ENCODE data around the gene EP400. TPM values are rescaled to one million over a fixed set of nuclear protein-coding genes. Genes with fewer than 3 reads are reported as not detected.

Gene EP400
- total RNA-seq, 1 donor from 2014 or later, result 11.9 TPM

- no peak for DNase-seq (ENCODE audit: low read depth)
- TF ChIP-seq, protein P1, sequence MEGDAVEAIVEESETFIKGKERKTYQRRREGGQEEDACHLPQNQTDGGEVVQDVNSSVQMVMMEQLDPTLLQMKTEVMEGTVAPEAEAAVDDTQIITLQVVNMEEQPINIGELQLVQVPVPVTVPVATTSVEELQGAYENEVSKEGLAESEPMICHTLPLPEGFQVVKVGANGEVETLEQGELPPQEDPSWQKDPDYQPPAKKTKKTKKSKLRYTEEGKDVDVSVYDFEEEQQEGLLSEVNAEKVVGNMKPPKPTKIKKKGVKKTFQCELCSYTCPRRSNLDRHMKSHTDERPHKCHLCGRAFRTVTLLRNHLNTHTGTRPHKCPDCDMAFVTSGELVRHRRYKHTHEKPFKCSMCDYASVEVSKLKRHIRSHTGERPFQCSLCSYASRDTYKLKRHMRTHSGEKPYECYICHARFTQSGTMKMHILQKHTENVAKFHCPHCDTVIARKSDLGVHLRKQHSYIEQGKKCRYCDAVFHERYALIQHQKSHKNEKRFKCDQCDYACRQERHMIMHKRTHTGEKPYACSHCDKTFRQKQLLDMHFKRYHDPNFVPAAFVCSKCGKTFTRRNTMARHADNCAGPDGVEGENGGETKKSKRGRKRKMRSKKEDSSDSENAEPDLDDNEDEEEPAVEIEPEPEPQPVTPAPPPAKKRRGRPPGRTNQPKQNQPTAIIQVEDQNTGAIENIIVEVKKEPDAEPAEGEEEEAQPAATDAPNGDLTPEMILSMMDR (conservative IDR thresholded peaks at IDR 0.05; ENCODE audit: low read depth, low read length), result no peak
Observed at GRCh38 chr12:131987552-131987951, 37.8 kb downstream of the EP400 start.

GRCh38 chr12:131988054-131988796 is 38.5 kb downstream of the EP400 start:
- no peak for DNase-seq (ENCODE audit: low read depth)
- TF ChIP-seq, protein P1 (conservative IDR thresholded peaks at IDR 0.05; ENCODE audit: low read depth, low read length), result no peak

More at GRCh38 chr12:131987552-131987951, 37.8 kb downstream of the EP400 start:
- H3K4me3 ChIP-seq (ENCODE audit: low read depth, low read length), result no peak overlapping the region

GRCh38 chr12:131989021-131989420 is 39.3 kb downstream of the EP400 start:
- DNase-seq (ENCODE audit: low read depth), result no peak
- H3K4me3 ChIP-seq (ENCODE audit: low read depth, low read length), result no peak overlapping the region
- TF ChIP-seq, protein P1 (conservative IDR thresholded peaks at IDR 0.05; ENCODE audit: low read depth, low read length), result no peak

More at GRCh38 chr12:131988054-131988796, 38.5 kb downstream of the EP400 start:
- H3K4me3 ChIP-seq (ENCODE audit: low read depth, low read length), result no peak overlapping the region

- no peak overlapping the region for H3K4me3 ChIP-seq (ENCODE audit: low read depth, low read length)
- DNase-seq (ENCODE audit: low read depth), result no peak
- TF ChIP-seq, protein P1 (conservative IDR thresholded peaks at IDR 0.05; ENCODE audit: low read depth, low read length), result no peak
Observed at GRCh38 chr12:131990066-131990979, 40.6 kb downstream of the EP400 start.

- TF ChIP-seq, protein P1 (conservative IDR thresholded peaks at IDR 0.05; ENCODE audit: low read depth, low read length), result no peak
- H3K4me3 ChIP-seq (ENCODE audit: low read depth, low read length), result no peak overlapping the region
- no peak for DNase-seq (ENCODE audit: low read depth)
Observed at GRCh38 chr12:131990980-131991305, 41.2 kb downstream of the EP400 start.

GRCh38 chr12:131991816-131992430 is 42.2 kb downstream of the EP400 start:
- no peak overlapping the region for H3K4me3 ChIP-seq (ENCODE audit: low read depth, low read length)
- TF ChIP-seq, protein P1 (conservative IDR thresholded peaks at IDR 0.05; ENCODE audit: low read depth, low read length), result no peak
- DNase-seq (ENCODE audit: low read depth), result no peak
